Measurements from ENCODE around the gene KRT80. TPM values are rescaled to one million over a fixed set of nuclear protein-coding genes. Genes with fewer than 3 reads are reported as not detected.

KRT80 gene
- polyA plus RNA-seq, 3 donors = 0.18 to 0.52 (median 0.37) TPM

DNA sequence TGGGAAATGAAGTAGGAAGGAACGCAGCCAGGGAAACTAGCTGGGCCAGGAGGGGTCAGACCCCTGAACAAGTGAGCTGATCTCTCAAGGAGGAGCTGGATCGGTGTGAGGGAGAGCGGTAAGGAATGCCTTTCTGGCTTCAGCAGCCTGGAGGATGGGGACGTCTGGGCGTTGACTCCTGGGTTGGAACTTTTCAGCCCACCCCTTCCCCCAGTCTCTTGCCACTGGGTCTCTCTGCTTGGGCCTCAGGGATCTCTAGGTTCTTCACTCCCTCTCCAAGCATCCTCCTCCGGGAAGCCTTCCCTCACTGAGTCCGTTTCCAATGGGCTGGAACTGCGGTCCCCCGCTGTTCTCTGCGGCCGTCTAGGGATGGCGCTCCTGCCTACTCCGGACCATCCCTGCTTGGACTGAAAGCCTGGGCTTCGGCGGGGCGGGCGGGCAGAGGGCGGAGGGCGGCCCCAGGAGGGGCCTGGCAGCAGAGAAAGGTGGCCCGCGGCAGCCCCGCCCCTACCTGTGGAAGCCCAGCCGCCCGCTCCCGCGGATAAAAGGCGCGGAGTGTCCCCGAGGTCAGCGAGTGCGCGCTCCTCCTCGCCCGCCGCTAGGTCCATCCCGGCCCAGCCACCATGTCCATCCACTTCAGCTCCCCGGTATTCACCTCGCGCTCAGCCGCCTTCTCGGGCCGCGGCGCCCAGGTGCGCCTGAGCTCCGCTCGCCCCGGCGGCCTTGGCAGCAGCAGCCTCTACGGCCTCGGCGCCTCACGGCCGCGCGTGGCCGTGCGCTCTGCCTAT, 41.1 kb upstream of the KRT80 start, which contains the start of gene KRT7:
Gene KRT7, plus strand, starts transcription at position 570 of the 788 bp plus-strand sequence. Its CDS starts 54 bp downstream, at position 624.
- intact Hi-C loops (cut with micrococcal nuclease) = no loop called here
- peaks cover 49 to 58% (median 53%) of the 10 kb centered on the region in 3 donors for H3K27me3 Mint-ChIP-seq (ENCODE audit: low read depth in 3 of 3)
- Histone ChIP-seq H3K27me3 (ENCODE audit: control insufficient read depth in 2 of 2, insufficient read depth in 2 of 2, low read length in 2 of 2) (peaks cover 11 to 47% of the 10 kb centered on the region in 2 donors), H3K4me1 (ENCODE audit: control insufficient read depth in 1 of 2, insufficient read depth in 2 of 2, low read length in 2 of 2) (peaks cover 10 to 45% of the 10 kb centered on the region in 2 donors), H3K36me3 (replicated peaks in 1 of 2; ENCODE audit: control insufficient read depth in 1 of 2, insufficient read depth in 2 of 2, low read length in 2 of 2) (no peaks in the 10 kb centered on the region), H3K9ac (ENCODE audit: insufficient read depth, low read length, poor library complexity, severe bottlenecking) (no peak within 1 kb of the TSS), H3K9me3 (replicated peaks in 1 of 2; ENCODE audit: control insufficient read depth in 1 of 2, insufficient read depth in 1 of 2, low read length in 2 of 2) (no peaks in the 10 kb centered on the region), H3K4me2 (replicated peaks; ENCODE audit: extremely low read depth, low read length, poor library complexity, severe bottlenecking) (no peak within 1 kb of the TSS), H3K27ac (ENCODE audit: low read depth in 1 of 2, low read length in 2 of 2) (no peak within 1 kb of the TSS), H3K4me3 (replicated peaks in 1 of 3; ENCODE audit: low read depth in 2 of 3, low read length in 3 of 3) (no peak within 1 kb of the TSS), H3K79me2 (ENCODE audit: insufficient read depth, low read length) (no peaks in the 10 kb centered on the region), H2AFZ (ENCODE audit: insufficient read depth, low read depth, low read length, poor library complexity, severe bottlenecking) (no peak within 1 kb of the TSS), H4K20me1 (ENCODE audit: insufficient read depth, low read length) (no peaks in the 10 kb centered on the region)
- DNase-seq = no peak
- H3K4me1 Mint-ChIP-seq = peaks cover 58% of the 10 kb centered on the region
- peaks cover 10 to 15% of the 10 kb centered on the region in 2 donors for H3K36me3 Mint-ChIP-seq
- peak within 1 kb of the TSS in 1 of 7 donors; percentile 36 for H3K27ac Mint-ChIP-seq
- TF ChIP-seq, protein P1, sequence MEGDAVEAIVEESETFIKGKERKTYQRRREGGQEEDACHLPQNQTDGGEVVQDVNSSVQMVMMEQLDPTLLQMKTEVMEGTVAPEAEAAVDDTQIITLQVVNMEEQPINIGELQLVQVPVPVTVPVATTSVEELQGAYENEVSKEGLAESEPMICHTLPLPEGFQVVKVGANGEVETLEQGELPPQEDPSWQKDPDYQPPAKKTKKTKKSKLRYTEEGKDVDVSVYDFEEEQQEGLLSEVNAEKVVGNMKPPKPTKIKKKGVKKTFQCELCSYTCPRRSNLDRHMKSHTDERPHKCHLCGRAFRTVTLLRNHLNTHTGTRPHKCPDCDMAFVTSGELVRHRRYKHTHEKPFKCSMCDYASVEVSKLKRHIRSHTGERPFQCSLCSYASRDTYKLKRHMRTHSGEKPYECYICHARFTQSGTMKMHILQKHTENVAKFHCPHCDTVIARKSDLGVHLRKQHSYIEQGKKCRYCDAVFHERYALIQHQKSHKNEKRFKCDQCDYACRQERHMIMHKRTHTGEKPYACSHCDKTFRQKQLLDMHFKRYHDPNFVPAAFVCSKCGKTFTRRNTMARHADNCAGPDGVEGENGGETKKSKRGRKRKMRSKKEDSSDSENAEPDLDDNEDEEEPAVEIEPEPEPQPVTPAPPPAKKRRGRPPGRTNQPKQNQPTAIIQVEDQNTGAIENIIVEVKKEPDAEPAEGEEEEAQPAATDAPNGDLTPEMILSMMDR (IDR thresholded peaks at IDR 0.05) = no peak
- peaks cover 0 to 16% (median 6%) of the 10 kb centered on the region in 7 donors for H3K9me3 Mint-ChIP-seq
- 6% methylated on average over 56 of the region's 58 CpGs for WGBS (ENCODE audit: insufficient coverage)
- H3K4me3 Mint-ChIP-seq = peak within 1 kb of the TSS; percentile 41 to 84

DNA sequence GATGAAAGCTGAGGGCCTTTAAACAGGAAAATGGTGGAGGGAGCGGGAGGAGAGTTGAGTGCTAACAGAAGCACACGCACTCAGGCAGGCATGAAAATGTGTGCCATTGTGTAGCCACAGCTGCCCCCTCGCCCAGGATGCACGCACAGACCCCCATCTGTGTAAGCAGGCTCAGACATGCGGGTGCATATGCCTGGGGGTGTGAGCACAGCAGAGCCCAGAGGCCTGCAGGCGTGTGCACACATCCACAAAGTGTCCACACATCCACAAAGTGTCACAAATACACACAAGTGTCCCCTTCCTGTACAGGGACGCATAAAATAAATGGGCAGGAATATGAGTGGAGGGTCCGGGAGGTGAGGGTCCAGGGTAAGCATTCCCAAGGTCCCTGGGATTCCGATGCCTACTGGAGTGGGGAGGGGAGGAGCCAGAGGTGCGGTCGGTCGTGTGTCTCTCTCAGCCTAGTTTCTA, 40.4 kb upstream of the KRT80 start:
- Histone ChIP-seq H3K4me1 (ENCODE audit: control insufficient read depth in 1 of 2, insufficient read depth in 2 of 2, low read length in 2 of 2) (peaks cover 14 to 50% of the 10 kb centered on the region in 2 donors), H3K9me3 (replicated peaks in 1 of 2; ENCODE audit: control insufficient read depth in 1 of 2, insufficient read depth in 1 of 2, low read length in 2 of 2) (no peaks in the 10 kb centered on the region), H3K27ac (ENCODE audit: low read depth in 1 of 2, low read length in 2 of 2) (no peak overlapping the region), H4K20me1 (ENCODE audit: insufficient read depth, low read length) (no peaks in the 10 kb centered on the region), H3K4me2 (replicated peaks; ENCODE audit: extremely low read depth, low read length, poor library complexity, severe bottlenecking) (no peak overlapping the region), H3K4me3 (replicated peaks in 1 of 3; ENCODE audit: low read depth in 2 of 3, low read length in 3 of 3) (no peak overlapping the region), H2AFZ (ENCODE audit: insufficient read depth, low read depth, low read length, poor library complexity, severe bottlenecking) (no peak overlapping the region), H3K27me3 (ENCODE audit: control insufficient read depth in 2 of 2, insufficient read depth in 2 of 2, low read length in 2 of 2) (peaks cover 11 to 47% of the 10 kb centered on the region in 2 donors), H3K79me2 (ENCODE audit: insufficient read depth, low read length) (no peaks in the 10 kb centered on the region), H3K36me3 (replicated peaks in 1 of 2; ENCODE audit: control insufficient read depth in 1 of 2, insufficient read depth in 2 of 2, low read length in 2 of 2) (no peaks in the 10 kb centered on the region), H3K9ac (ENCODE audit: insufficient read depth, low read length, poor library complexity, severe bottlenecking) (no peak overlapping the region)
- intact Hi-C loops (cut with micrococcal nuclease) = no loop called here
- Mint-ChIP-seq H3K9me3 (peaks cover 0 to 20% (median 9%) of the 10 kb centered on the region in 7 donors), H3K36me3 (peaks cover 9 to 15% of the 10 kb centered on the region in 2 donors), H3K4me3 (peak overlapping the region in 1 of 2 donors; percentile 82), H3K27me3 (ENCODE audit: low read depth in 3 of 3) (peaks cover 49 to 58% (median 53%) of the 10 kb centered on the region in 3 donors), H3K27ac (no peak overlapping the region), H3K4me1 (peaks cover 59% of the 10 kb centered on the region)
- TF ChIP-seq, protein P1 (IDR thresholded peaks at IDR 0.05) = no peak
- DNase-seq = no peak
- 60% methylated on average over 9 of the region's 12 CpGs for WGBS (ENCODE audit: insufficient coverage)
